Heart right ventricle (tissue), 16 donors: ENCODE results near the gene TEX12. TPM values are rescaled to one million over a fixed set of nuclear protein-coding genes. Genes with fewer than 3 reads are reported as not detected.
"Not testable (repeated sequence)": the region's sequence is repeated elsewhere in the genome, so short reads cannot be mapped to it uniquely, and the experiment has no call there.

Experiments used
- ATAC-seq, 8 donors: fragments of 200-7000 bp; cut with Tn5 transposase; one replicate each; pipeline ENCODE4 v1.9.1; 2020; ENCODE audit warnings: mild to moderate bottlenecking in 8 of 8, moderate library complexity in 8 of 8, moderate number of reproducible peaks in 1 of 8
- DNase-seq, 2 donors: peaks; one replicate each; pipeline ENCODE4 v3.0.0-alpha.2; 2020
- H3K27ac ChIP-seq, 10 donors: fragments of 200-600 bp; sonication (generic) in 2 of 10; one replicate each; pipeline versions ENCODE4 v1.5.0 to v1.8.0; 2020 to 2022; ENCODE audit warnings: mild to moderate bottlenecking in 3 of 10
- H3K27me3 ChIP-seq, 7 donors: fragments of 200-600 bp; one replicate each; pipeline ENCODE4 v1.8.0; 2021 to 2022; ENCODE audit warnings: mild to moderate bottlenecking in 2 of 7
- H3K36me3 ChIP-seq, 9 donors: fragments of 200-600 bp; sonication (generic) in 1 of 9; one replicate each; pipeline versions ENCODE4 v1.5.0 to v1.8.0; 2020 to 2022; ENCODE audit warnings: mild to moderate bottlenecking in 2 of 9
- H3K4me1 ChIP-seq, 9 donors: fragments of 200-600 bp; sonication (generic) in 1 of 9; one replicate each; pipeline versions ENCODE4 v1.5.0 to v1.8.0; 2020 to 2022; ENCODE audit warnings: mild to moderate bottlenecking in 4 of 9
- H3K4me3 ChIP-seq, 10 donors: fragments of 200-600 bp; sonication (generic) in 2 of 10; one replicate each; pipeline versions ENCODE4 v1.5.0 to v1.8.0; 2020 to 2022; ENCODE audit warnings: mild to moderate bottlenecking in 7 of 10, moderate library complexity in 2 of 10
- H3K9me3 ChIP-seq, 11 donors: fragments of 200-600 bp in 10 of 11; sonication (generic) in 2 of 11; one replicate each; pipeline versions ENCODE4 v1.5.0 to v1.8.0; 2013 to 2022; ENCODE audit warnings: mild to moderate bottlenecking in 2 of 11, control low read depth in 1 of 11, moderate library complexity in 1 of 11
- WGBS, 2 donors: extraction: QIAGEN DNeasy Blood & Tissue Kit; methylation state at CpG; one replicate each; pipeline ENCODE4 v1.1.7; 2013; ENCODE audit warnings: inconsistent platforms in 1 of 2; 5-methylcytosine and 5-hydroxymethylcytosine counted together
- intact Hi-C, 10 donors: fragments of 100-400 bp; cut with DNase I; formaldehyde crosslinking; loops; one replicate each; pipeline versions ENCODE4 v1.11.1 to v1.14.2; 2022
- polyA plus RNA-seq, 2 donors: library from polyadenylated mRNA; stranded (reverse); fragments of 200-250 nt; gene quantifications; one replicate each; pipeline ENCODE4 v1.2.3, GENCODE V29; 2013
- total RNA-seq, 10 donors: library from RNA; stranded (reverse); fragmentation: NEBNext Ultra II Directional in 3 of 10; extraction: Animal tissue kit (Norgen Biotek cat#: 25700) in 3 of 10; gene quantifications; one replicate each; pipeline versions ENCODE4 v1.2.1 to v1.2.4, GENCODE V29; 2021 to 2023
- TF ChIP-seq, protein P1 (sequence below), 9 donors: fragments of 200-600 bp; sonication (generic) in 2 of 9; IDR thresholded peaks; one replicate each; pipeline versions ENCODE4 v1.5.0 to v1.8.0; 2021 to 2022; ENCODE audit warnings: antibody characterized with exemption in 9 of 9, mild to moderate bottlenecking in 5 of 9, moderate library complexity in 1 of 9
- donor health status: Arrhythmogenic right ventricular cardiomyopathy.
- donor health status: ischemic (EF 13 %, LVEDD 7.1; RV severe dilation, severe dysfunction).
- donor health status: healthy with polysubstance abuse.
- donor health status: DM: no; HTN: yes; CAD: no.
- donor health status: DM: no; HTN: no; CAD: no.
- donor health status: ischemic (EF 25% LVEDD 6.9; RV normal size, moderate dysfunction).
- donor health status: ischemic (EF 25% LVEDD 5.7; RV mildly dilated, moderate dysfunction).
- donor health status: healthy.
- donor health status: DM: yes; HTN: yes; CAD: no.
- donor health status: Ischemic cardiomyopathy.
- donor health status: ischemic (EF 35%, LVEDD 5.7; RV mildly dilated, moderate dysfunction).
- donor health status: nonischemic (EF 11% LVEDD 7.7; RV severe dilation, severe dysfunction).
- donor health status: DM: yes; HTN: yes; CAD: no.
- donor health status: PGD.
- donor health status: ischemic (EF 29% LVEDD 5.4; RV normal size, mild dysfunction).
- donor health status: nonischemic (EF 23%, LVEDD 6.1; RV moderate dilation, normal function).

The TEX12 gene
- total and polyA plus RNA-seq, 12 donors, result 0.06 to 1.6 (median 0.49) TPM; not detected in 9

DNA sequence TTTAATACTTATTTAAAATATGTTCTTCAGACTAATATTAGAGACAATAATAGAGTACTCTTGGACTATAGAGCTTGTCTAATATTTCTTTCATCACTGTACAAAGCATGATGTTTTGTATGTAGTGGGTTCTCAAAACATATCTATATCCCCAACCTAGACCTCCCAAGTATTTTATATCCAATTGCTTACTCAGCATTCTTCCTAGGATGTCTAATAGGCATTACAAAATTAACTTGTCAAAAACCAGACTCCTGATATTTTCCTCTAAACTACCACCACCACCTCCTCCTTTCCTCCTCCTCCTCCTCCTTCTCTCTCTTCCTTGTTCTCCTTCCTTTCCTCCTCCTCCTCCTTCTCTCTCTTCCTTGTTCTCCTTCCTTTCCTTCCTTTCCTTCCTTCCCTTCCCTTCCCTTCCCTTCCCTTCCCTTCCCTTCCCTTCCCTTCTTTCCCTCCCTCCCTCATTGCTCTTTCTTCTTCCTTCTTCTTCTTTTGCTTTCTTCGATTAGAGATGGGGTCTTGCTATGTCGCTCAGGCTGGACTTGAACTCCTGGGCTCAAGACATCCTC lies 29.4 kb downstream of the TEX12 start:
- peaks cover 0 to 56% (median 0%) of the 10 kb centered on the region in 9 donors for H3K36me3 ChIP-seq

DNA sequence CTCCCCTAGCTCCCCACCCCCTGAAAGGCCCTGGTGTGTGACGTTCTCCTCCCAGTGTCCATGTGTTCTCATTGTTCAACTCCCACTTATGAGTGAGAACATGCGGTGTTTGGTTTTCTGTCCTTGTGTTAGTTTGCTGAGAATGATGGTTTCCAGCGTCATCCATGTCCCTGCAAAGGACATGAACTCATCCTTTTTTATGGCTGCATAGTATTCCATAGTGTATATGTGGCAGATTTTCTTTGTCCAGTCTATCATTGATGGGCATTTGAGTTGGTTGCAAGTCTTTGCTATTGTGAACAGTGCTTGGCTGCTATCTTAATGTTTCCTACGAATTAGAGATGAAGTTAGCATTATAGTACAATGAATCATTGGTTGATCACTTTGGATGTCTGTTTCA lies 31.9 kb downstream of the TEX12 start:
- H3K4me1 ChIP-seq, H3K27ac ChIP-seq, H3K4me3 ChIP-seq, H3K27me3 ChIP-seq, intact Hi-C loops, DNase-seq, H3K9me3 ChIP-seq, ATAC-seq: not testable (repeated sequence)
- 79 to 85% methylated on average over 4 of the region's 4 CpGs for WGBS, 2 donors
- H3K36me3 ChIP-seq, result peaks cover 0 to 70% (median 3%) of the 10 kb centered on the region in 9 donors

More for the DNA sequence above, 29.4 kb downstream of the TEX12 start:
- 90 to 91% methylated on average over 2 of the region's 2 CpGs for WGBS, 2 donors
- Histone ChIP-seq H3K4me3 (no peak overlapping the region), H3K27me3 (no peaks in the 10 kb centered on the region), H3K4me1 (peaks cover 0 to 9% (median 0%) of the 10 kb centered on the region in 9 donors), H3K27ac (no peak overlapping the region), H3K9me3 (no peaks in the 10 kb centered on the region)
- intact Hi-C loops, result no loop called here
- ATAC-seq, result no peak
- TF ChIP-seq, protein P1, sequence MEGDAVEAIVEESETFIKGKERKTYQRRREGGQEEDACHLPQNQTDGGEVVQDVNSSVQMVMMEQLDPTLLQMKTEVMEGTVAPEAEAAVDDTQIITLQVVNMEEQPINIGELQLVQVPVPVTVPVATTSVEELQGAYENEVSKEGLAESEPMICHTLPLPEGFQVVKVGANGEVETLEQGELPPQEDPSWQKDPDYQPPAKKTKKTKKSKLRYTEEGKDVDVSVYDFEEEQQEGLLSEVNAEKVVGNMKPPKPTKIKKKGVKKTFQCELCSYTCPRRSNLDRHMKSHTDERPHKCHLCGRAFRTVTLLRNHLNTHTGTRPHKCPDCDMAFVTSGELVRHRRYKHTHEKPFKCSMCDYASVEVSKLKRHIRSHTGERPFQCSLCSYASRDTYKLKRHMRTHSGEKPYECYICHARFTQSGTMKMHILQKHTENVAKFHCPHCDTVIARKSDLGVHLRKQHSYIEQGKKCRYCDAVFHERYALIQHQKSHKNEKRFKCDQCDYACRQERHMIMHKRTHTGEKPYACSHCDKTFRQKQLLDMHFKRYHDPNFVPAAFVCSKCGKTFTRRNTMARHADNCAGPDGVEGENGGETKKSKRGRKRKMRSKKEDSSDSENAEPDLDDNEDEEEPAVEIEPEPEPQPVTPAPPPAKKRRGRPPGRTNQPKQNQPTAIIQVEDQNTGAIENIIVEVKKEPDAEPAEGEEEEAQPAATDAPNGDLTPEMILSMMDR (IDR thresholded peaks at IDR 0.05), result no peak
- no peak for DNase-seq

DNA sequence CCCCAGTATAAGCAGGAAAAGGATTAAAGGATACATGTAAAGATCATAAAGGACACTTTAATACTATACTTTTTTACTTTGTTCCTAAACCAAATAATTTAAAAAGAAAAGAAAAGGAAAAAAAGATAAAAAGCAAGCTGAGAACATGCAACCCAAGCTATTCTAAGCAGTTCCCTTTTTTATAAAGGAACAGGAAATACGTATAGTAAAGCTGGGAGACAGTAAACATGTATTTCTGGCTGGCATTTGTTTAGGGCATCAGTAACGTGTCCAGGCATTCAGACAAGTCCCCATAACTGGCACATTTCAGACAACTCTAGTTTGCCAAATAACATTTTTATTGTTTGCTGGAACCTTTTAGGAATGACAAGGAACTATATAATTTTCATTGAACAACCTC lies 33.1 kb downstream of the TEX12 start:
- Histone ChIP-seq H3K27ac (peak overlapping the region in 1 of 10 donors; percentile 3), H3K4me1 (peaks cover 0 to 9% (median 0%) of the 10 kb centered on the region in 9 donors), H3K9me3 (no peaks in the 10 kb centered on the region), H3K27me3 (no peaks in the 10 kb centered on the region), H3K36me3 (peaks cover 0 to 71% (median 4%) of the 10 kb centered on the region in 9 donors), H3K4me3 (no peak overlapping the region)
- 38 to 57% methylated on average over 2 of the region's 2 CpGs for WGBS, 2 donors
- ATAC-seq (no peak), DNase-seq (no peak)
- intact Hi-C loops, result no loop called here
- TF ChIP-seq, protein P1 (IDR thresholded peaks at IDR 0.05), result no peak

DNA sequence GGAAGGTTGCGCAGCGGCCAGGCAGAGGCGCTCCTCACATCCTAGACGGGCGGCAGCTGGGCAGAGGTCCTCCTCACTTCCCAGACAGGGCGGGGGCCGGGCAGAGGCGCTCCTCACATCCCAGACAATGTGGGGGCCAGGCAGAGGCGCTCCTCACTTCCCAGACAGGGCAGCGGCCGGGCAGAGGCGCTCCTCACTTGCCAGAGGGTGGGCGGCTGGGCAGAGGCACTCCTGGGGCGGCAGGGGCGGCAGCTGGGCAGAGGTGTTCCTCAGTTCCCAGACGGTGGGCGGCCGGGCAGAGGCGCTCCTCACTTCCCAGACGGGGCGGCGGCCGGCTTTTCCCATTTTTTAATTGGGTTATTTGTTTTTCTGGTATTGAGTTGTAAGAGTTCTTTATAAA lies 38.9 kb downstream of the TEX12 start:
- TF ChIP-seq, protein P1 (IDR thresholded peaks at IDR 0.05), result no peak
- intact Hi-C loops, result no loop called here
- 95 to 96% methylated on average over 23 of the region's 23 CpGs for WGBS, 2 donors
- Histone ChIP-seq H3K36me3 (peaks cover 0 to 61% (median 4%) of the 10 kb centered on the region in 9 donors), H3K4me1 (no peaks in the 10 kb centered on the region), H3K4me3 (no peak overlapping the region), H3K9me3 (no peaks in the 10 kb centered on the region), H3K27ac (no peak overlapping the region), H3K27me3 (no peaks in the 10 kb centered on the region)
- no peak for ATAC-seq
- no peak for DNase-seq

DNA sequence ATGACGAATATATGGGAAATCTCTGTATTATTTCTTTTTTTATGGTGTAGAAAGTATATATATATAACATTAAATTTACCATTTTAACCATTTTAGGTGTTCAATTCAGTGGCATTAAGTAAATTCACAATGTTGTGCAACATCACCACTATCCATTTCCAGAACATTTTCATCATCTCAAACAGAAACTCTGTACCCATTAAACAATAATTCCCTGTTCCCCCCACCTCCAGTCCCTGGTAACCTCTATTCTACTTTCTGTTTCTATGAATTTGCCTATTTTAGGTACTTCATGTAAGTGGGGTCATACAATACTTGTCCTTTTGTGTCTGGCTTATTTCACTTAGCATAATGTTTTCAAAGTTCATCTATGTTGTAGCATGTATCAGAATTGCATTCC lies 43.7 kb downstream of the TEX12 start:
- no peak overlapping the region for H3K27ac ChIP-seq
- TF ChIP-seq, protein P1 (IDR thresholded peaks at IDR 0.05), result no peak
- ATAC-seq, result no peak
- no peak overlapping the region for H3K4me3 ChIP-seq
- 61 to 79% methylated on average over 1 of the region's 1 CpG for WGBS, 2 donors
- H3K27me3 ChIP-seq, result no peaks in the 10 kb centered on the region
- intact Hi-C loops, result loop anchor here in 2 of 10 donors (10.0 kb wide), 2 partner anchors 344 to 1084 kb away; no protein-coding TSS in a partner anchor
- H3K9me3 ChIP-seq, result no peaks in the 10 kb centered on the region
- no peak for DNase-seq
- H3K4me1 ChIP-seq, result peaks cover 0 to 6% (median 0%) of the 10 kb centered on the region in 9 donors
- peaks cover 0 to 33% (median 0%) of the 10 kb centered on the region in 9 donors for H3K36me3 ChIP-seq
